ENCODE data around the gene SLC19A2. TPM values are rescaled to one million over a fixed set of nuclear protein-coding genes. Genes with fewer than 3 reads are reported as not detected.
"Not testable (repeated sequence)": the region's sequence is repeated elsewhere in the genome, so short reads cannot be mapped to it uniquely, and the experiment has no call there.

Gene SLC19A2, protein sequence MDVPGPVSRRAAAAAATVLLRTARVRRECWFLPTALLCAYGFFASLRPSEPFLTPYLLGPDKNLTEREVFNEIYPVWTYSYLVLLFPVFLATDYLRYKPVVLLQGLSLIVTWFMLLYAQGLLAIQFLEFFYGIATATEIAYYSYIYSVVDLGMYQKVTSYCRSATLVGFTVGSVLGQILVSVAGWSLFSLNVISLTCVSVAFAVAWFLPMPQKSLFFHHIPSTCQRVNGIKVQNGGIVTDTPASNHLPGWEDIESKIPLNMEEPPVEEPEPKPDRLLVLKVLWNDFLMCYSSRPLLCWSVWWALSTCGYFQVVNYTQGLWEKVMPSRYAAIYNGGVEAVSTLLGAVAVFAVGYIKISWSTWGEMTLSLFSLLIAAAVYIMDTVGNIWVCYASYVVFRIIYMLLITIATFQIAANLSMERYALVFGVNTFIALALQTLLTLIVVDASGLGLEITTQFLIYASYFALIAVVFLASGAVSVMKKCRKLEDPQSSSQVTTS
- 0.16 TPM for polyA plus RNA-seq

DNA sequence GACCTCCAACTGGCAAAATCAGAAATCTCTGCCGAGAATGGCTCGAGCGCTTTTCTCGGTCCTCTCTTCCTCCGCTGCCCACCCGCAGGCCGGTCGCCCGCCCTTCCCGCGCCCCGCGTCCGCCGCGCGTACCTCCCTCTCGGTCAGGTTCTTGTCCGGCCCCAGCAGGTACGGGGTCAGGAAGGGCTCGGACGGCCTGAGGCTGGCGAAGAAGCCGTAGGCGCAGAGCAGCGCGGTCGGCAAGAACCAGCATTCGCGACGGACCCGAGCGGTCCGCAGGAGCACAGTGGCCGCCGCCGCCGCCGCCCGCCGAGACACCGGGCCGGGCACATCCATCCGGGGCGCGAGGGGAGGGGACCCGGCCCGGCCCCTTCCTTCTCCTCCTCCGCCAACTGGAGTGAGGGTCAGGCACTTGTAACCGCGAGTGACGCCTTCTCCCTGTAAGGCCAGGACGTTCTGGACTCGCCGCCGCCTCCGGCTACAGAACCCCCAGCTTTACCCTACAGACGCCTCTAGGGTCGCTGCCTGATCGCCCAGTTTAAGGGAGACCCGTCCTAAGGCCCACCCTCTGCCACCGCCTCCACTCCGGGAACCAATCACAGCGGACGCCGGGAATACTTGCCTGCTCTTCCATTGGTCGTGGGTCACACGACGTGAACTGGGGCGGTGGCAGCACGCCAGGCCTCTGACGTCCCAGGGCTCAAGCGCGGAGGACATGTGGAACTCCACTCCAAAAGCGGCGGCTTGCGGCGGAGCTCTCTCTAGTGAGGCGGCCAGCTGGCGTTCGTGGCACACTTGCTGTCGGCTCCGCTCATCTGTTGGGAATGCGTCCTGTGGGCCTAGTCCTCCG is at the start of gene SLC19A2:
TSS of gene SLC19A2 (minus strand) at position 514 of the 850 bp plus-strand sequence. CDS start at position 336, 178 bp downstream.
- no peaks in the 10 kb centered on the region for H3K36me3 Mint-ChIP-seq
- H3K4me3 Mint-ChIP-seq = peak within 1 kb of the TSS; percentile 91 to 97 (median 95)
- peaks cover 10 to 32% (median 13%) of the 10 kb centered on the region in 3 donors for H3K4me1 Mint-ChIP-seq
- no peaks in the 10 kb centered on the region for H3K9me3 Mint-ChIP-seq
- peaks cover 2% of the 10 kb centered on the region for H3K27me3 Mint-ChIP-seq
- H3K27ac Mint-ChIP-seq = peak within 1 kb of the TSS; percentile 72 to 94 (median 84)

DNA sequence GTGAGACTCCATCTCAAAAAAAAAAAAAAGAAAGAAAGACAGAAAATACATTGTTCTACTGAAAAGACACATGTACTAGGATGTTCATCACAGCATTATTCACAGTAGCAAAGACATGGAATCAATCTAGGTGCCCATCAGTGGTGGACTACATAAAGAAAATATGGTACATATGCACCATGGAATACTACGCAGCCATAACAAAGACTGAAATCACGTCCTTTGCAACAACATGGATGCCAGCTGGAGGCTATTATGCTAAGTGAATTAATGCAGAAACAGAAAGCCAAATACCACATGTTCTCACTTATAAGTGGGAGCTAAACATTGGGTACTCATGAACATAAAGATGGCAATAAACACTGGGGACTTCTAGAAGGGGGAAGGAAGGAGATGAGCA is 48.9 kb upstream of the SLC19A2 start:
- Mint-ChIP-seq H3K4me3 (no peak overlapping the region), H3K27me3 (peaks cover 4% of the 10 kb centered on the region), H3K36me3 (no peaks in the 10 kb centered on the region), H3K27ac (no peak overlapping the region), H3K9me3 (peaks cover 0 to 1% (median 0%) of the 10 kb centered on the region in 3 donors), H3K4me1 (peaks cover 4 to 5% (median 4%) of the 10 kb centered on the region in 3 donors)

DNA sequence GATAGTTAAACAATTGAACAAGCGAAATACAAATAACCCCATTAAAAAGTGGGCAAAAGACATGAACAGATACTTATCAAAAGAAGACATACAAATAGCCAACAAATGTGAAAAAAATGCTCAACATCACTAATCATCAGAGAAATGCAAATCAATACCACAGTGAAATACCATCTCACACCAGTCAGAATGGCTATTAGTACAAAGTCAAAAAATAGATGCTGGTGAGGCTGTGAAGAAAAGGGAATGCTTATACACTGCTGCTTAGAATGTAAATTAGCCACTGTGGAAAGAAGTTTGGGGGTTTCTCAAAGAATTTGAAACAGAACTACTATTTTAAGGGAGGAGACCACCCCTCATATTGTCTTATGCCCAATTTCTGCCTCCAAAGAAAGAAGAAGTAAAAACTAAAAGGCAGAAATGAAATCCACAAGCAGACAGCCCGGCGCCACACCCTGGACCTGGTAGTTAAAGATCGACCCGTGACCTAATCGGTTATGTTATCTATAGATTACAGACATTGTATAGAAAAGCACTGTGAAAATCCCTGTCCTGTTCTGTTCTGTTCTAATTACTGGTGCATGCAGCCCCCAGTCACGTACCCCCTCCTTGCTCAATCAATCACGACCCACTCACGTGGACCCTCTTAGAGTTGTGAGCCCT is 47.9 kb upstream of the SLC19A2 start:
- H3K4me3 Mint-ChIP-seq = peak overlapping the region in 1 of 4 donors; percentile 39
- not testable (repeated sequence) for H3K36me3 Mint-ChIP-seq, H3K27ac Mint-ChIP-seq, H3K27me3 Mint-ChIP-seq, H3K9me3 Mint-ChIP-seq, H3K4me1 Mint-ChIP-seq

DNA sequence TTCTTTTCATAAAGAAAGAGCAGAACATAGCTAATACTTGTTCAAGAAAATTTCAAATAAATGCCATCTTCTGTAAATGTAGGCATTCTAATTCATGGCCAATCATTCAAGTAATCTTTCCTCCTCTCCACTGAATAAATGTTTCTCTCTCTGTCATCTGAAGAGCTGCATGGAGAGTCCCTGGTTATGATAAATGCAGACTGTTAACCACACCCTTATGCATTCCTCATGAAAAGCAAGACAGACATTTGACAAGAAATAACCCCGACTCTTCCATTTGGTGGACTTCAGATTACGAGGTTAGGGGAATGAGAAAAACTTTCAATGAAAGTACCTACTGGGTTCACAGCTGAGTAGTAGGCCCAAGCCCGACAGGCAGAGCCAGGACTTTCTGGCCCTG is 44.7 kb upstream of the SLC19A2 start:
- Mint-ChIP-seq H3K27me3 (peaks cover 9% of the 10 kb centered on the region), H3K4me1 (peaks cover 4 to 12% (median 7%) of the 10 kb centered on the region in 3 donors), H3K4me3 (no peak overlapping the region), H3K9me3 (peaks cover 0 to 1% (median 0%) of the 10 kb centered on the region in 3 donors), H3K27ac (no peak overlapping the region), H3K36me3 (no peaks in the 10 kb centered on the region)

DNA sequence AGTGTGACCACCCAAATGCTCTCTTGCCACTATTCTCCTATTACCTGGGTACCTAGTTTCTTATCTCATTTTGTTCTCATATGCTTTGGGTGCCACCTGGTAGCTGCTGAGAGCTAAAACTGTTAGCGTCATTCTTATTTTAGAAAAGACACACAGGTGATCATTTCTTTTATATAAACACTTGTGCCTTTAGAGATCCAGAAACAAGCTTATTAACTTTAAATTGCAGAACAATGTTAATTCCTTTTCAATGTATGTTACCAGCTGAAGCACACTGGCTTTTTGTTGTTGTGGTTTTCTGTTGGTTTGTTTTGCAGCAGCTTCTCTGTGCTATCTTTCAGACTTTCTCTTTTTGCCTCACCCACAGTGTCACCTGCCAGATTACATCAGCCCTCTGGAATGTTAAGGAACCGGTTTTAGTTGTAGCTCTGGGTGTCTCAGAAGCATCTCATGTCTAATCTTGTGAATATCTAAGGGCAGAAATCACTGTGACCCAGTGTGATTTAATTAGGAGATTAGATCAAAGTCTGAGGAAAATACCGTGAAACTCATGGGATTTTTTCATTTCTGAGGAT is 43.4 kb upstream of the SLC19A2 start:
- no peak overlapping the region for H3K27ac Mint-ChIP-seq
- H3K4me1 Mint-ChIP-seq = peaks cover 4 to 12% (median 7%) of the 10 kb centered on the region in 3 donors
- no peak overlapping the region for H3K4me3 Mint-ChIP-seq
- H3K36me3 Mint-ChIP-seq = no peaks in the 10 kb centered on the region
- peaks cover 9% of the 10 kb centered on the region for H3K27me3 Mint-ChIP-seq
- peaks cover 0 to 1% (median 0%) of the 10 kb centered on the region in 3 donors for H3K9me3 Mint-ChIP-seq

DNA sequence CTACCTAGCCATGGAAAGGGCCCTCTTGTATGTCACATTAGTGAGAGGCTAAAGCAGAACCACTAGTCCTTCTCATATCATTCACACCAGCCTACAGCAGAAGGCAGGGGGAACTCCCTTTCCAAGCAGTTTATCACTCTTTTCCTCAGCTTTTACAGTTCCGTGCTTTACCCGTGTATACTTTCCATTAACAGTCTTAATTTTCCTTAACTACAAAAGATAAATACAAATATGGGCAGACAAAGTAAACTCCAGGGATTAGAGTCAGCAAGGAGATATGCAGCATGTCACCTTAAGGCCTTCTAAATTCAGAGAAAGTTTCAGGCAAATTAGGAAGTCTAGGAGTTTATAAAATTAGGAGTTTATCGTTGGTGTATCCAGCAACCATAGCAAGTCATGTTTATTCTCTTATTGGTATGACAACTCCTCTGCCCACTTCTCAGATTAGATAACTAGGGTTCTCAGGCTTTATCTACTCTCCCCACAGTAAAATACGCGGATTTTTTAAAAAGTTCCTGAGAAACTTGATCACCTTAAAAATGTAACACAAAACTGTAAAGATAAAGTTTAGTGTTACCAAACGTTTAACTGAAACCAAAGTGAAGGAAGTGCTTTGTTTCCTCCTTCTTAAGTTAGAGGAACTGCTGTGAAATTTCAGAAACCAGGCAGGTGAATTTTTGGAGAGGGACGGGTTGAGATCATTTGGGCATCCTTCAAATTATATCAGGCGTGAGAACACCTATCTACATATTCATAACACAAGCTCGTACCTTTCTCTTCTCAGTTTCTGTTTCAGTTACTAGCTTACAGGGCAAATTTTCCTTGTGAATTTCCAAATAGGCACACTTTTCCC is 42.7 kb upstream of the SLC19A2 start:
- no peak overlapping the region for H3K27ac Mint-ChIP-seq
- no peak overlapping the region for H3K4me3 Mint-ChIP-seq
- peaks cover 0 to 7% (median 2%) of the 10 kb centered on the region in 3 donors for H3K4me1 Mint-ChIP-seq
- peaks cover 0 to 1% (median 0%) of the 10 kb centered on the region in 3 donors for H3K9me3 Mint-ChIP-seq
- peaks cover 7% of the 10 kb centered on the region for H3K27me3 Mint-ChIP-seq
- H3K36me3 Mint-ChIP-seq = no peaks in the 10 kb centered on the region

DNA sequence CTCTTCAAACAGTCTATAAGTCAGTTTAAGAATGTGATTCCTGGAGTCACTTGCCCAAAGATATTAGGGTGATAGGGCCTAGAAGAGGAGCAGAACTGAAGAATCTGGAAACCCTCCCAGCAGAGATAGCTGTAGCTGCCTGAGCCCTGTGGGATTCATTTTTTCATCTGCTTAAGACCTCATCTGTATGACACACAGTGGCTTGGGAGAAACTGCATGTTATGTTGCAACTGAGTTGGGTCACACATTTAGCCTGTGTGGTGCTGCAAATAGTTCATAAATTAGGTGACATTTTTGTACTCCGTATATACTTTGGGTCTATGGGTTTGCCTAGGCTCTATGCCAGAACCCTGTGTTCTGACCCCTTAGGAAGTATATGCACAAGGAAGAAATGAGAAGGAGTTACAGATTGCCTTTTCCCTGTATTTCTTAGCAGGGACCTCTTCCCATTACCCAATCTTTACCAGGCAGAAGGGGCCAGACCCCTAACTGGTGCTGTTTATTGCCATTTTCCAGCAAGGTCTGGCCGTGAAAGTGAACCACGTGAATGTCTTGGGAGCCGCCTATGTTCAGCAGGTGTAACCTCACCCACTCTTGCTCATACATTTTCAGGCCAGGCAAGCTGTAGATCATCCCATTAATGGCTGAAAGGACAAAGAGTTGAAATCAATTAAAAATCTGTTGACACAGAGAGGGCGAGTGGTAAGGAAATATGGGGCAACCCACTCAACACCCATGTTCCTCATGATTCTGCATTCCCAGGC is 41.9 kb upstream of the SLC19A2 start:
- peaks cover 0 to 7% (median 2%) of the 10 kb centered on the region in 3 donors for H3K4me1 Mint-ChIP-seq
- H3K27ac Mint-ChIP-seq = no peak overlapping the region
- peaks cover 0 to 1% (median 0%) of the 10 kb centered on the region in 3 donors for H3K9me3 Mint-ChIP-seq
- H3K4me3 Mint-ChIP-seq = no peak overlapping the region
- peaks cover 7% of the 10 kb centered on the region for H3K27me3 Mint-ChIP-seq
- H3K36me3 Mint-ChIP-seq = no peaks in the 10 kb centered on the region

DNA sequence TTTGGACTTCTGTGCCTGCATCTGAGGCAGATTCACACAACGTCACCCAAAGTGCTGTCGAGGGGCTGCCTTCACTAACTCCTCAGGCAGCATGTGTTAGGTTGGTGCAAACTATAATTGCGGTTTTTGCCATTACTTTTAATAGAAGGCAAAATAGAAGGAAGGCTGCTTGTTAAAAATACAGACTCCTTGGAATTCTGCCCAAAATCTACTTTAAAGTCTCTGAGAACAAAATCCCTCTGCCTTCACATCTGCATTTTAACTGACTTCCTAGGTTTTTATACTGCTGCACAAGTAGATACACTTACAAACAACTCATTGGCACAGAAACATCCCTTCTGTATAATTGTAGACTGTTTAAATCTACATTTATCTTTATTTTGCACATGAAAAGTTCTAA is 41.3 kb upstream of the SLC19A2 start:
- H3K4me1 Mint-ChIP-seq = peaks cover 0 to 7% (median 2%) of the 10 kb centered on the region in 3 donors
- H3K9me3 Mint-ChIP-seq = no peaks in the 10 kb centered on the region
- no peak overlapping the region for H3K27ac Mint-ChIP-seq
- no peaks in the 10 kb centered on the region for H3K36me3 Mint-ChIP-seq
- H3K4me3 Mint-ChIP-seq = no peak overlapping the region
- peaks cover 7% of the 10 kb centered on the region for H3K27me3 Mint-ChIP-seq

DNA sequence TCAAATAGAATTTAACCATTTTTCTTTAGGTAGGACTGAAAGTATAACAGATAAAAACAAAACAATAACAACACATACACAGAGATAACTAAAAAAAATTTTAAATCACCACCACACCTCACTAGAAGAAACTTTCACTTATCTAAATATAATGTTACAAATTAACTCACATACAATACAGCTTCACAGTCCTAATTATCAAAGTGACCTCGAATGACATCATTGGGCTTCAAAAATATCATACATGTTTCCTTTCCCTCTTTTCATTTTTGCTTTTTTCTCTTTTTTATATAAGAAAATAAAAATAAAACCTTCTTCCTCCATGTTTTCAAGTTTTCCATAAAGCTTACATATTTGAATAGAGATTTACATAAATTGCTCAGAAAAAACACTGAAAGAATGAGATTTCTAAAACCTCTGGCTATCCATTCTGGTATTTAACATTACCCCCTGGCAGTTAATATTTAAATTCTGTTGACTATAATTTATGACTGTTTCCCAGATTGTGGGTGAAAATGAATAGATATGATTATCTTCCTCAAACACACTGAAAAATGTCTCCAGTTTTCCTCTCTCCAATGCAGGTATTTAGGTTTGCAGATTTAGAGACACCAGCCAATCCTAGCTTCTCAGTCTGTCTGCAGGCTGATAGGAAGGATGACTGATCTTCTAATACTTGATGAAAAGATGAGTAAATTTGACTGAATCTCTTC is 40.5 kb upstream of the SLC19A2 start:
- Mint-ChIP-seq H3K27ac (no peak overlapping the region), H3K36me3 (no peaks in the 10 kb centered on the region), H3K4me3 (no peak overlapping the region), H3K9me3 (no peaks in the 10 kb centered on the region), H3K4me1 (peaks cover 0 to 7% (median 2%) of the 10 kb centered on the region in 3 donors), H3K27me3 (peaks cover 6% of the 10 kb centered on the region)

DNA sequence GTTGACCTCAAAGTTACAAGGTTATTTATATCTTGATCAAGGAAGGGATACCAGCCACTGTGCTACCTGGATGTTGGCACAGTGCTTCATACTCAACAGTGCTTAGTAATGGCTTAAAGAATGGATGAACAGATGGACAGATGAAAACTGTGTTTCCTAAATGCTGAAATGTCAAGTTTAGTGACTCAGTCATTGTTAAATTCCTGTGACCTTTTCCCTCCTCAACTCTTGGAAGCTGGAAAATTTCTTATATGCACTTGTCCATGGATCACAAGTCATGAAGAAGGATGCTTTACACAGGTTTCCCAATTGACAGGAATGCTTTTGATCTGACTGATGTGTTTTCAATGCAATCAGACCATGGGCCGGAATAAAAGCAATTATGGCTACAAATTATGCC is 39.6 kb upstream of the SLC19A2 start:
- Mint-ChIP-seq H3K27me3 (peaks cover 5% of the 10 kb centered on the region), H3K4me1 (peaks cover 0 to 7% (median 2%) of the 10 kb centered on the region in 3 donors), H3K4me3 (no peak overlapping the region), H3K9me3 (no peaks in the 10 kb centered on the region), H3K27ac (no peak overlapping the region), H3K36me3 (no peaks in the 10 kb centered on the region)

DNA sequence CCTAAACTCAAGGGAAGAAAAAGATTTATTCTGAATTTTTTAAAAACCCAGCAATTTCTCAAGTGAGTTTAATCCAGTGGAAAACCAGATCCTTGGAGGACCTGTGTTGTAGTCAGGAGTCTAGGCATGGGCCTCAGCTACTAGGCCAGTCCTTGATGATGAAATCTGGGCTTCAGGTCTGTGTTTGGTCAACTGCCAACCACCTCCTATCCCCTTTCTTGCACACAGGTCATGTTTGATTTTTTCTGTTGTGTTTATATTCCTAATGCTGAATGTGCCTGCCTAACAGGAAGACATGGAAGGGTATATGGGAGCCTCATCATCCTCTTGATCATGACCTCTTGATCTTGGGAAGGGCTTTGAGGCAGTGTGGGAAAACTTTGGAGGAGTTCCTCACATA is 38.2 kb upstream of the SLC19A2 start:
- H3K4me3 Mint-ChIP-seq = no peak overlapping the region
- no peak overlapping the region for H3K27ac Mint-ChIP-seq
- H3K36me3 Mint-ChIP-seq = no peaks in the 10 kb centered on the region
- H3K27me3 Mint-ChIP-seq = peaks cover 2% of the 10 kb centered on the region
- H3K4me1 Mint-ChIP-seq = peaks cover 0 to 5% (median 2%) of the 10 kb centered on the region in 3 donors
- H3K9me3 Mint-ChIP-seq = no peaks in the 10 kb centered on the region

DNA sequence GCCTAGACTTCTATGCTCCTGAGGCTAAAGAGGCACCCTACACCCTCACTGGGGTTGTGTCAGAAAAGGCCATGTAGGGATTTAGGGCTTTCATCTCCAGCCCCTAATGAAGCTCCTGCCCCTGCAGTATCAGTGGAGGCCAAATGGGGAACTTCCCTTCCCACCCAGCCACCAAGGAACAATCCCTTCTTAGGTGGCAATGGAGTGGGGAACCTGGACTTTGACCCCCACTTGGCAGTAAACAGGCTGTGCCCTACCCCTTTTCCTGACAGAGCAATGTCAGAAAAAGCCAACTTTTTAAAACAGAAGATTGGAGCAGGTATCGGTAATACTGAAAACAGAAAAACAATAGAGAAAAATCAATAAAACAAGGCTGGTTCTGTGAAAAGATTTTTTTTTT is 35.5 kb upstream of the SLC19A2 start:
- no peaks in the 10 kb centered on the region for H3K27me3 Mint-ChIP-seq
- no peaks in the 10 kb centered on the region for H3K9me3 Mint-ChIP-seq
- no peaks in the 10 kb centered on the region for H3K36me3 Mint-ChIP-seq
- no peak overlapping the region for H3K27ac Mint-ChIP-seq
- no peaks in the 10 kb centered on the region for H3K4me1 Mint-ChIP-seq
- H3K4me3 Mint-ChIP-seq = no peak overlapping the region

Measured in IgD-negative memory B cell (primary cell).